Measurements from ENCODE around the gene PALLD.
"Not testable (repeated sequence)": the region's sequence is repeated elsewhere in the genome, so short reads cannot be mapped to it uniquely, and the experiment has no call there.

The PALLD gene

DNA sequence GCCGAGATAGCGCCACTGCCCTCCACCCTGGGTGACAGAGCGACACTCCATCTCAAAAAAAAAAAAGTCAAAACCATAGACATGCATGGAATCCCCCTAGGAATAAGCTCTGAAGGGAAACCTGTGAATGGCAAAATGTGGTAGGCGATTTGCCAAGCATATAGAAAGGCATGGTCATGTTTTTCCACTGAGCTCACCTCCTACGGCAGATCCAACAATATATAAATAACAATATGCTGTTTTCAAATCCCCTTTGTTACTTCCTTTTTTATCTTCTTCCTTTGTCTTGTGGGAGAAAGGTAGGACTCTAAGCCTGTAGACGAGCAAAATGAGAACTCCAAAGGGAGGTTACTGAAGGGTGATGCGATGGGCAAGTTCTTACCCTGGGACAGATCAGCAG is 219.0 kb downstream of the PALLD start:
- DNase-seq = no peak

DNA sequence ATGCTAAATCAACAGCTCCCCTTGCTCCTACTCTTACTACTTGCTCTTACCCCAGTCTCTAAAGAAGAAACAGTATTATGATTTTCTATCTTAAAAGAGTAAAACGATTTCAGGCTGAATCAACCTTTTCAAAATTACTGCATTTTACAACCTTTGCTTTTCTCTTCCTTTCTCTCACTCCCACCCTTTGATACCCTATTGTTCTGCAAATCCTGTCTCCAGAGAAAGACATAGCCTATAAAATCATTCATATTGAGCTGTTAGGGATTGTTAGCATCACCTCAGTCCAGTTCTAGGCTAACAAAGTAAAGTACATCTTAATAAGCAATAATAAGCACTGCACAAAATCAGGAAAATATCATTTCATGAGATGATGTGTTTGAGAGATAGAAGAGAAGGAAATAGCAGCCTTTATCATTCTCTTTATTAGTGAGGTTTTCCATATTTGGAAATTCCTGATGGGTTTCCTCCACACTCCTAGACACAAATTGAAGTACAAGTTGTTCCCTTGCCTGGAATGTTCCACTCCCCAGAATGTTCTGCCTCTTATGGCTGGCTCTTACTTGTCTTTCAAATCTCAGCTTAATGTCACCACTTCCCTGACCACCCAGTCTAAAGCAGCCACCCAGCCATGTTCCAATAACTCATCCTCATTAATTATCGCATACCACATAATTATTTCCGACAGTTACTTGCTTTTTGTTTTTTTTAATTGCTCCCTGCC is 219.7 kb downstream of the PALLD start:
- no peak for DNase-seq

DNA sequence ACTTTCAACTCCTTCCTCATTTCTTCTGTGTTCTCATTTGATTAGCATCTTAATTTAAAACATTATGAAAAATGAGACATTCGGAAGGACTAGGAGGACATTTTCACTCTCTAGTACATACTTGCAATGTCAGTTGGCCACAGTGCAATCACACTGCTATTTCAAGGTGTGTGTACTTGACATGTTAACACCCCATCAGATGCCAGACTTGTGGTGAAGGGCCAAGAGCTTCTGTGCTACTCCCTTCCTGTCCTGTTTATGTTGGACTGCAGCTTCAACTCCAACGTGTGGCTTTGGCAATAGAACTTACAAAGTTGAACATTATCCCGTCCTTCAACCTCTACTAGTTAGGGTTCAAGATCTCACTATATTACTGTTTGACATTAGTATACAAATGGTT is 221.0 kb downstream of the PALLD start:
- DNase-seq = no peak

DNA sequence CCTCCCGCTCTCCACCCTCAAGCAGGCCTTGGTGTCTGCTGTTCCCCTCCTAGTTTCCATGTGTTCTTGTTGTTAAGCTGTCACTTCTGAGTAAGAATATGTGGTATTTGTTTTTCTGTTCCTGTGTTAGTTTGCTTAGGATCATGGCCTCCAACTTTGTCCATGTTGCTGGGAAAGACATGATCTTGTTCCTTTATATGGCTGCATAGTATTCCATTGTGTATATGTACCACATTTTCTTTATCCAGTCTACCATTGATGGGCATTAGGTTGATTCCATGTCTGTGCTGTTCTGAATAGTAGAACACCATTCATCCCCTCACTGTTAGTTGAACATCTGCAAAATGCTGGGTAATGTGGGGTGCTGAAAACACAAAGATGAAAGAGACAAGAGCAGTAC is 222.9 kb downstream of the PALLD start:
- no peak for DNase-seq

DNA sequence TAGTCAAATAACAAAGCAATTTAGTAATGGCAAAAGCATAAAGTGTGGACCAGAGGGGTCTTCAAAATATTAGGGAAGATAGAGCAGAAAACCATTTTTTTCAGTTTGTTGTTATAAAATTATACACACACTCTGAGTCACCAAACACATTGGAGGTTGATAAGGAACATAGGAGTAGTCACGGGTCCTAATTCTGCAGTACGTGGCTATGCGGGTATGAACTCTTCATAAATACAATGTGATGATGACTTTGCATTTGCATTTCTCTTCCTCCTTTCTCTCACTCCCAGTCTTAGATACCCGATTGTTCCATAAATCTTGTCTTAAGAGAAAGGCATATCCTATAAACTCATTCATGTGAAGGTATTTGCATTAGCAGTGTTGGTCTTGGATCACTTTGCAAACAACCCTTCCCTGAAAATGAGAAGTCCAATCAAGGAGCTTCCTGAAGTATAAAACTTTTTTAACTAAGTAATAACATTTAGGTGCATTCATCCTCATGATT is 223.6 kb downstream of the PALLD start:
- DNase-seq = no peak

DNA sequence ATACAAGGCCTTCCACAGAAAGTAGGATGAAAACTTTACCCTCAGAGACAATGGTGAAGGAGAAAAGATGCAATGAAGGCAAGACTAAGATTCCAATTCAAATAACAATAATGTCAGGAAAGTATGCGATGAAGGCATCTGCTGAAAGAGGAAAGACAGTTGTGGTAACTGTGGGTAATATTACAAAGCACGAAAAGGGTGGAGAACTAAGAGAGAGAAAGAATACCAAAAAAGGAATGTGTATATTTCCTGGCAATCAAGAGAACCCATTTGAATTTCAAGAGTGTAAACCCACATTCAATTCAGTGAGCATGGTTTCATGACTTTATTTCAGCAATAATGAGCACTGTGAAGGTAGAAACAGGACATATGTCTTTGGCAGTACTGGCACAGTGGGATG is 225.5 kb downstream of the PALLD start:
- DNase-seq = no peak

DNA sequence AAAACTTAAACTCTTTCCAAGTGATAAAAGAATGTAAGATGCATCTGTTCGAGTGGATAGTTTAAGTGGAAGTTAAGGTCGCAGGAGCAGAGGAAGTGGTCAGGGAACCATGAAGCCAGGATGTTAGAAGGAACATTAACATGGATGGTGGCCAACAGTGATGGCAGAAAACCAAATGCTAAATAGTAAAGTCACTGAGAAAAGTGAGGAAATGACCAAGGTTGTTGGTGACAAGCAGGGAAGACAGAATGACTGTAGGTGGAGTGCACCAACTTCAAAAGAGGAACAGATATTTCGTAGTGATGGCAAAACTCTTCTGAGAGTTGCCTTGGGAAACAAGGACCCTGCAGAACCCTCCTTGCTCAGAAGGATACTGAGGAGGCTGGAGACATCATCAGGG is 226.2 kb downstream of the PALLD start:
- DNase-seq = no peak

DNA sequence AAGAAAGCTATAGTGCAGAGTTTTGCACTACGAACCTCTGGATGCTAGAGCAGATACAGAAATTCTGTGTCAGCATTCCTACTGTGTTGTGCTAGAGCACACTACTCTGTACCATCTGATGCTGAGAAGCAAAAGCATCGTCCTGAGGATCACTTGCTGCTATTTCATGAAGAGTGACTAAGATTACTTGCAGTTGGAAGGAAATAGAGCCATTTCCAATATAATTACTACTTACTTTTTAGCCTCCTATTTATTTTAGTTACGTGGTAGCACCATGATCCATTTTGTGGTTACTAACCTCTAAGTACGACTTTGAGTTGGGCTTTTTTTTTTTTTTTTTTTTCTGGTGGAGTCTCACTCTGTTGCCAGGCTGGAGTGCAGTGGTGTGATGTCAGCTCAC is 226.7 kb downstream of the PALLD start:
- DNase-seq = no peak

DNA sequence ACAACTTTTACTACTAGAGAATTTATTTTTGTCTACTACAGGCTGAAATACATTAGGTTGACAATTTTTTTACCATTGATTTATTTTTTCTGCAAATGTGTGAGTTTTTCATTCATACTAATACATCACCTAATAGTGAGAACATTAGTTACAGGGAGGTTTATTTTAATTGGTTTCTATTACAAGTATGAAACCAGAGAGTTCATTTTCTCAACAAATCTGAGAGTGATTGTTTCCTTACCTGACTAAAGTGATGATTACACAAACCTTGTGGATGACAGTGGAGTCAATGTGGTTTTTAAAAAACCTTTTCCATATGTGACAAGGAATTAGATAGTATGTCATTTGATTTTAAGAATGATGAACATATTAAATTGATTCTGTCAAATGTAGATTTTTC is 227.4 kb downstream of the PALLD start:
- no peak for DNase-seq

DNA sequence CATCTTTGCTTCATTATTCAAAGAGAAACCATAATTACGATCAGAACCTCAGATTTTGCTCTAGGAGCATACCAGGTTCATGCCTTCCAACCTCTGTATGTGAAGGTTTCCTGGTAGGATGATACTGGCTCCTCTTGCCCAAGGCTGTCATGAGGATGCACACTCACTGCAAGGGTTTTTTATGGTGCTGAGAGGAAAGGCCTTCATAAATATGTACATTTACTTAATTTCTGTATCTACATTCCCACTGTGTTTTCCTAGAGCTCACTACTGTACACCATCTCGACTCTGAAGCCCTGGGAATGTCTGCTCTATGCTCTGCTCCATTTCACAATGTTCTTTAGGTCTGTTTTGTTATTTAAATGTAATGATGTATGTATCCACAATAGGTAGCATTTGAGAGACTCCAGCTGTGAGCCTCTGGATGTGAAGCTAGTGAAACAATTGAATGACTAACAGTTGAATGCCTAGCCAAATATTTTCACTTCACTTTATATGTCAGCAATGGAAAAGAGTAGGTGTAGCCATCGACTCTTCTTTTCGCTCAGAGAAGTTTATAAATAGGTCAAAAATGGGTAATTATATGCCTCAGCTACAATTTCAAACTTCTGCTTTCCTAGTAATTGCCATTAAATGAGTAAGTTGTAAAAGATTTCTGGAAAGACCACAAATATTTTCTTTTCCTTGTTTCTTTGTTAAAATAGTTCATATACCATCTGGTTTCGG is 228.0 kb downstream of the PALLD start:
- no peak for DNase-seq

DNA sequence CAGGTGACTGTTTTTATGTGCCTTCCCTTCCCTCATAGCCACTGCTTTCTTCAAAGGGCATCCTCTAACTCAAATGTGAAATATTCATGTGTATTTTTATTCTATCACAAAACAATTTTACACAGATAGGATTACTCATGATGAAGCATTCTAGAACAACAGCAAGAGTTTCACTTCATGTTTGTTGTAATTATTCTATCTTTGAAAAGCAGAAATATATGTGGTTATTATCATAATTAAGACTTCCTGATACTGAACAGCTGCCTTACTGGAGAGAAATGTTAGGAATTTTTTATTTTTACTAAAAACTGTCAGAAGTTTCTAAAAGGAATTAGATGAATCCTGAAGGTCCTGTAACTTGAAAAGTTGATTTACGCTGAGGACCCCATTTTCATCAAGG is 229.1 kb downstream of the PALLD start:
- no peak for DNase-seq

DNA sequence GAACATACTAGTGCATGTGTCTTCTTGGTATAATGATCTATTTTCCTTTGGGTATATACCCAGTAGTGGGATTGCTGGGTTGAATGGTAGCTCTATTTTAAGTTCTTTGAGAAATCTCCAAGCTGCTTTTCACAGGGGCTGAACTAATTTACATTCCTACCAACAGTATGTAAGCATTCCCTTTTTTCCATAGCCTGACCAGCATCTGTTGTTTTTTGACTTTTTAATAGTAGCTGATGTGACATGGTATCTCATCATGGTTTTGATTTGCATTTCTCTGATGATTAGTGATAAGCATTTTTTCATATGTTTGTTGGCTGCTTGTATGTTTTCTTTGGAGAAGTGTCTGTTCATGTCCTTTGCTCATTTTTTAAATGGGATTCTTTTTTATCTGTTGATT is 230.3 kb downstream of the PALLD start:
- not testable (repeated sequence) for DNase-seq

DNA sequence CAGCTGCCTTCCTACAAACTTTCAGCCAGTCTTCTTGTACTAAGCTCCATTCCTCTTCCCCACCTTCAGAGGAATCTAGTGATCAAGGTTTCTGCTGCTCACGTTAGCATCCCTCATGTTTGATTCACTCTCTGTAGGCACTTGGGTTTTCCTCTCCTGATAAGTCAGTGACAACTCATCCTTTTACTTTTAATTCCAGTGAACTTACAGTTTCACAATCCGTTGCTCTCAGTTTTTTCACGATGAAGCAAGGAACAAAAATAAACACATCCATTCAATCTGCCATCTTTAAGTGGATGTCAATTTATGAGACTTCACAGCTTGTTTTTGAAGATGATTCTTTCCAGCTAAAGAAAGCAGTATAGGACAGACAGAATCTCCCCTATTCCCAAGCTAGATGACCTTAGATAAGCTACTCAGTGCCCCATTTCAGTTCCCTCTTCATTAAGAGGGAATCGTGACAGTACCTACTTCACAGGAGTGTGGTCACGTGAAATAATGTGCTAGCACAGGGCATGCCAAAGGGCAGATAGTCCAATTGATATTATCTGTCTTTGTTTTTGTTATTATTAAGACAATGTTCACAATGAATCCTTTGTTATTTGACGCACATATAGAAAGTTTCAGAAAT is 234.3 kb downstream of the PALLD start:
- DNase-seq = no peak

DNA sequence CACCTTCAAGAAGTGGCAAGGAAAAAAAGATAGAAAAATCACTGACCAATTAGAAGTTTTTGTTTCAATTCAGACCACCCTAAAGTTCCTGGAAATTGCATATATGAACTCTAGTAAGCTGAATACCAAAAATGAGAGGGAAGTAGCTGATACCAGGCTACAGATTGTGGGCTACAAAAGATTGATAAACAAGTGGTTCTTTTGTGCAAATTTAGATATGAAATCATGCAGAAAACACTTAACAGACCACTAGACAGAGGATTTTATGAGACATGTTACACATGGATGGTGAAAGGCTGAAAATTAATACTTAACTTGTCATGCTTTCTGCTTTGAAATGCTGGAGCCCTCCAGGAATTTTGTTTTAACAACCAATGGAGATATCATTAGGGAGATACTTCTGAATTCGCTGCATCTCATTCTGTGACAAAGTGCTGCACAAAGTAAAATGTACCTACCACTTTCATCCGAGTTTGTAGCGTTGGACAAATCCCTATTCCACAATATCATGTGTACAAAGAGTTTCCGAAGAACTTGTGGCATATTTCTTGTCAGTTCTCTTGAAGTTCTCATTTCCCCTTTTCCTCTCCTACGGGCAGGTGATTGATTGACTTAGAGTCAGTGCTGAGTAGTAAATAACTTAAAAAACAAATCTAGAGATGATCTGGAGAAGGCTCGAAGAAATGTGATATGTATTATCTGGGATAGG is 235.0 kb downstream of the PALLD start:
- no peak for DNase-seq

DNA sequence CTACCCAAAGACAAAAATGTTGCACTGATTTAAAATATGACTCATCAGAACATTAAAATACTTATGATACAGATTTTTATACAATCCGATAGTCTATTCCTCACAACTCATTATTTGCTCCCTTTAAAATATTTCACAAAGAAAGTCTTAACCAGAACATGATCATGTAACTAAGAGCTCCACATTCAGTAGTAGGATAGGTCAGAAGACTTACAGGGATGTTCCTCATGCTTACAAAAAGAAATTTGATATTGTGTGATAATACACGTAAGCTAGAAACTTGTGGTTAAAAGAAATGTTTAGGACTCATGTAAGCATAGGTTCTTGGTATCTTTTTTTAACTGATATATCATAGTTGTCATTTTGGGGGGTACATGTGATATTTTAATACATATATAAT is 235.9 kb downstream of the PALLD start:
- no peak for DNase-seq

DNA sequence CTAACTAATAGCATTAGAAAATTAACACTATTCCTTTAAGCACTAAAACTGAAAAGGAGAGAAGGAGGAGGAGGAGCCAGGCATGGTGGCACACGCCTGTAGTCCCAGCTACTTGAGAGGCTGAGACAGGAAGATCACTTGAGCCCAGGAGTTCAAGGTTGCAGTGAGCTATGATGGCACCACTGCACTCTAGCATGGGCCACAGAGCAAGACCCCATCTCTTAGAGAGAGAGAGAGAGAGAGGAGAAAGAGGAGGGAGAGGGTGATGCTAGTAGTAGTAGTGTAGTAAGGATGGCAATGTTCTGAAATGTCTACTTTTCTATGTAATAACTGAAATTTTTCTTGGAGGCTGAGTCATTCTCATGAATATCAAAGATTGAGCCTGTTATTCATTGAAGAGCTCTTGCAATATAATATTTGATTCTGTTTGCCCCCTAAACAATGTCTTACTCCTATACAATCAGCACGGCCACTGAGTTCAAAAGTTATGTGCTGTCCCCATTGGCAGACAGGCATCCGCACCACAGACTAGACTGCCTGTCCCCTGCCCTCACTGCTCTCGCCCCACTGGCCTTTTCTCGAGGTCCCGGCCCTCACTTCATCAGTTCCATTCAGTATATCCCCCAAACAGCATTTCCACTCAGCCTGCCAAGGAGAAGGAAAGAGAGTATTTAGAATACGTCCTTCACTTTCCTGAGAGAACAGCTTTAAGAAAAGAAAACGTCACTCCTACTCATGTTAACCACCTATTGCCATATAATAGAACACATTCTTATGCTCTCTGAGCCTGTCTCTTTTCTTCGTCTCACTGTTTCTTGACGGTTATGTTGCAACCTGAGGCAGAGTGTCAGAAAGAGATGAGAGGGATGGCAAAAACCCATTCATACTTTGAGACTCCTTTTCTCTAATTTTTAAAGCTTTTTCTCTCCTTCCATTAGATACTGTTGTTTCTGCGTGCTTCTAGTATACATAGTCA is 238.1 kb downstream of the PALLD start:
- no peak for DNase-seq

DNA sequence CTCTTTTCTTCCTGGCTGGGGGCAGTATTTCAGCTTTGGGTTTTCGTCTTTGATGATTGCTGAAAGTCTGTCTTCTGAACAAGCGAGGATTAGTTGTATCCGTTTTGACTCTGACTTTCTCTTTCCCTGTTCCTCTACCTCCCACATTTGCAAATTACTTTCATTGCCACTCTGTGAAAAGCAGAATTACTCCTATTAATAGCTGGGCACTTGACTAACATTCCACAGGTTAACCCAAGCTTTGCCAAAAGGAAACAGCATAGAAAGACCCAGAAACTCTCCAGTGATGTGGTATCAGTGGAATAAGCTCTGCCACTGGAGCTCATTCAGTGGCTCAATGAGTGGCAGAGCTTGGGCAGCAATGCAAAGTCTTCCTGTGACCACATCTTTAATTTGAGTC is 238.9 kb downstream of the PALLD start:
- no peak for DNase-seq

DNA sequence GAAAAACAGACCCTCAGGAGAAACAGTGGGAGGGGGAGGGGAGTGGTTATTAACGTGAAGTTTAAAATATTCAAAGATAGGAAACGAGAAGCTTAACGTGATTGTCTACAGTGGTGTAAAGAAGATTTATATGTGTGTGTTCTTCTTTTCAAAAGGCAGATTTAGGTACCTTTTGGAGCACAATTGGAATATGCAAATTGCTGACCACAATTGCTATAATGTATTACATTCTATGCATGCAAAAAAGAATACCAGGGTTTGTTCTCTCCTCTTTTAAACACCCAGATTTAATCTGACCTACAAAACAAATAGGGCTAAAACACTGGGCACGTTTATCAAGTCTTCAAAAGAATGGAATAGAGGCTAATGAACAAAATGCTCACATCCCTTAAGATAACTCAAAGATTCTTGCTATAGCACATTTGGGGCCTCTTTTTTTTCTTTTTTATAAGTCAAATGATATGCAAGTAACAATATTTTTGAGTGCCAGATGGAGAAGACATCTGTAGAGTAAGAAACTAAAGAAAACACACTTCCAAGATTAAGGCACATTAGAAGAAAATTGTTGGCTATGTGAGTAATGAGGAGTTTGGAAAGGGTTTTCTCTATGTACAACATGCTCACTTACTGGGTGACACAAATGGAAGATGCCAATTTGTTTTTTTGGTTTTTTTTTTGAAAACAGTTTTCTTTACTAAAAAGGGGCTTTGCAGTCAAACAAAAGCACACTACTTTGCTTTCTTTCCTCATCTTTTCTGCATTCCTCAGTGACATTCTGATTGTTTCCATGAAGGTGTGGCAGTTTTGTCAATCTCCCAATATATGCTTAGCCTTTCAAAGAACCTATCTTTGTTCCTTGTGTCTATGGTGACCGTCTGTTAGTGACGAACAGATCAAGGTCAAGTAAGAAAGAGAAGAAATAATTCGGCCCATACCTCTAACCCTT is 240.3 kb downstream of the PALLD start:
- no peak for DNase-seq

DNA sequence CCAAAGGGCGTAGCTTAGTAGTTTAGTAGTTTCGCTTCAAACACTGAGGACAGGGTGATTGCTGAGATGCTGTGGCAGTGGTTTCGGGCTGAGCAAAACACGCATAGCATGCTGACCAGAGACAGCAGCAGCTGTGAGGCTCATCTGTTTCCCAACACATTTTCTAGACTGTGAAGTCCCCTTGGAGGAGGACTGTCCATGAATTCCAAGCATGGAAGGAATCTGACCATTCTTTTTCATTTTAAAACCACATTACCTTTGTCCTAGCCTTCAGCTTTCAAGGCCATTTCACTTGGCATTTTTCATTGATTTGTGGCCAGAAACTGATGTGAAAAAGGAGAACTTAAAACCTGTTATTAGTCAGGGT is 240.9 kb downstream of the PALLD start:
- DNase-seq = no peak

DNA sequence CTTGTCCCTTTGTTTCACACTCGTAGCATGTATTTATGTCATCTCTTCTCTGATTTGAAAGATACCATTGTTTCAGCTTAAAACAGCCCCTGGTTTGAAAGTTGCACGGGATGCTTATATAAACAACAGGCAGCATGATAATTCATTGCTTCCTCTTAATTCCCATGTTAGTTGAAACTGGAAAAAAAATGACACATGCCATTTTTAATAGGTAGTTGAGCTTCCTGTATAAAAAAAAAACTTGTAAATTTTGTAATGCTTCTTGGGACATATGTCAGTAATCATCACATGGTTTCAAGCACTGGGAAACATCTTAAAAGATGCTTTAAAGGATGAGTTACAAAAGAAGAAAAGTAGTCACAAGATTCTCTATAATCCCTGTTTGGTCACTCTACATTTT is 243.0 kb downstream of the PALLD start:
- no peak for DNase-seq

DNA sequence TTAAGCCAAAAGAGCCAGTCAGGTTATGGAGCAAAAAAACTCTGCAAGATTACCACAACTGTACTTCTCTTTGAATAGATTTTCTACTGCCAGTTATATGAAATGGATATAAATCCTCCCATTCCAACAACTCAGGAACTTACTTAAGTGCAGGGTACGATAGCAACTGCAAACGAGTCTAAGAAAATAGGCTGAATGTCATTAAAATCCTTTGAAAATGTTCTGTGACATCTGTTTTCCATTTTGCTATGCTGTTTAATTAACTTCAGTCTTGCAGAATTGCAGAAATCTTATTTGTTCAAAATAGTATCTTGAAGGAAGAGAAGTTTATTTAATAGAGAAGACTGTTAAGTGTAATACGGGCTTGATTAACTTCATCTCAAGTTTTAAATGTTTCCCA is 243.8 kb downstream of the PALLD start:
- no peak for DNase-seq
